ENCODE results near the gene CACTIN.

DNA sequence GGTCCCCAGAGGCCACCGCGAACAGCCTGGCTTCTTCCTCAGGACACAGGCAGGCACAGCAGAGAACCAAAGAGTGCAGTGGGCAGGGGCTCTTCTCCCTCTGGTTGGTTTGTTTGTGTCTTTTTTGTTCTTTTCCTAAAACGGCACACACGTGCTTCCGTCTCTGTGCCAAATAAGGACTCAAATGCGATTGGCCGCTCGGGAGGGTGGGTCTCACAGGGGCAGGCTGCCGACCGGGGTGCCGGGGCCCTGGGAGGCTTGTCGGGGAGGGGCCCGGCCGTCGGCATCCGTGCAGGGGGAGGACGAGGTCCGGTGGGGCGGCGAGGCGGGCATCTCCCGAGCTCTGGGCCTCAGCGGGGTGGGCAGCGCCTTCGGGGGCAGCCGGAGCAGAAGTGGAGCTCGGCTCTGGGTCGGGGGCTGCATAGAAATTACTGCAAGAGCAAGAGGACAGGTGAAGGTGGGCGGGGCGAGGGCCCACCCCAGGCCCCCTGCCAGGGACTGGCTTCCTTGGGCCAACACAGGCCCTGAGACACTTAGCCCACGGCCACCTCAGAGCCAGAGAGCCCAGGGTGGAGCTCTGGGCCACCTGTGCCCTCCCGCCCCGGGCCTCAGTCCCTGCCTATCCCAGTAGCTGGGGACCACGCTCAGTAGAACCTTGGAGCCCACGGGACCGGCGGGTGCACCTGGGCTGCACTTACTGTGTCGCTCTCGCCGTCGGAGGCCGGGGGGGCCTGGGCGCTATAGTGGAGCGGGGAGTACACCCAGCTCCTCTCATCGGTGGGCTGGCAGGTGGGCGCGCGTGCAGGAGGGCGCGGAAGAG, 6.4 kb upstream of the CACTIN start:
- no peak for TF ChIP-seq ZBTB7A (IDR thresholded peaks at IDR 0.05; ENCODE audit: low read depth)
- TF ChIP-seq EP300 (IDR thresholded peaks at IDR 0.05; ENCODE audit: borderline replicate concordance) = no peak
- no peak for TF ChIP-seq TEAD4 (IDR thresholded peaks at IDR 0.05)
- no peak for TF ChIP-seq TCF12 (IDR thresholded peaks at IDR 0.05; ENCODE audit: low read depth)
- TF ChIP-seq, protein P1, sequence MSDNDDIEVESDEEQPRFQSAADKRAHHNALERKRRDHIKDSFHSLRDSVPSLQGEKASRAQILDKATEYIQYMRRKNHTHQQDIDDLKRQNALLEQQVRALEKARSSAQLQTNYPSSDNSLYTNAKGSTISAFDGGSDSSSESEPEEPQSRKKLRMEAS (IDR thresholded peaks at IDR 0.05) = no peak
- TF ChIP-seq, protein P2, sequence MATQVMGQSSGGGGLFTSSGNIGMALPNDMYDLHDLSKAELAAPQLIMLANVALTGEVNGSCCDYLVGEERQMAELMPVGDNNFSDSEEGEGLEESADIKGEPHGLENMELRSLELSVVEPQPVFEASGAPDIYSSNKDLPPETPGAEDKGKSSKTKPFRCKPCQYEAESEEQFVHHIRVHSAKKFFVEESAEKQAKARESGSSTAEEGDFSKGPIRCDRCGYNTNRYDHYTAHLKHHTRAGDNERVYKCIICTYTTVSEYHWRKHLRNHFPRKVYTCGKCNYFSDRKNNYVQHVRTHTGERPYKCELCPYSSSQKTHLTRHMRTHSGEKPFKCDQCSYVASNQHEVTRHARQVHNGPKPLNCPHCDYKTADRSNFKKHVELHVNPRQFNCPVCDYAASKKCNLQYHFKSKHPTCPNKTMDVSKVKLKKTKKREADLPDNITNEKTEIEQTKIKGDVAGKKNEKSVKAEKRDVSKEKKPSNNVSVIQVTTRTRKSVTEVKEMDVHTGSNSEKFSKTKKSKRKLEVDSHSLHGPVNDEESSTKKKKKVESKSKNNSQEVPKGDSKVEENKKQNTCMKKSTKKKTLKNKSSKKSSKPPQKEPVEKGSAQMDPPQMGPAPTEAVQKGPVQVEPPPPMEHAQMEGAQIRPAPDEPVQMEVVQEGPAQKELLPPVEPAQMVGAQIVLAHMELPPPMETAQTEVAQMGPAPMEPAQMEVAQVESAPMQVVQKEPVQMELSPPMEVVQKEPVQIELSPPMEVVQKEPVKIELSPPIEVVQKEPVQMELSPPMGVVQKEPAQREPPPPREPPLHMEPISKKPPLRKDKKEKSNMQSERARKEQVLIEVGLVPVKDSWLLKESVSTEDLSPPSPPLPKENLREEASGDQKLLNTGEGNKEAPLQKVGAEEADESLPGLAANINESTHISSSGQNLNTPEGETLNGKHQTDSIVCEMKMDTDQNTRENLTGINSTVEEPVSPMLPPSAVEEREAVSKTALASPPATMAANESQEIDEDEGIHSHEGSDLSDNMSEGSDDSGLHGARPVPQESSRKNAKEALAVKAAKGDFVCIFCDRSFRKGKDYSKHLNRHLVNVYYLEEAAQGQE (IDR thresholded peaks at IDR 0.05; ENCODE audit: low read depth) = no peak
- no peak for TF ChIP-seq FOXM1 (IDR thresholded peaks at IDR 0.05; ENCODE audit: borderline replicate concordance, low read depth)
- no peak for TF ChIP-seq NFIC (IDR thresholded peaks at IDR 0.05)
- no peak for TF ChIP-seq YY1 (IDR thresholded peaks at IDR 0.05; ENCODE audit: low read depth)
- TF ChIP-seq RAD21 (IDR thresholded peaks at IDR 0.05; ENCODE audit: low read depth) = no peak

Data from Ishikawa (cell line).